H1 (cell line): ENCODE data around the gene CALY. TPM values are rescaled to one million over a fixed set of nuclear protein-coding genes. Genes with fewer than 3 reads are reported as not detected.

ENCODE experiments used
- CTCF ChIA-PET: fragments of 300-600 bp; sonication (Branson Sonifier 250); formaldehyde crosslinking; loops from one replicate; lab custom pipeline; 2021; ENCODE audit not compliant: partially characterized antibody; lab: Charles Lee
- POLR2A ChIA-PET: fragments of 300-600 bp; sonication (Branson Sonifier 250); formaldehyde crosslinking; loops from one replicate; lab custom pipeline; 2021; ENCODE audit warnings: inconsistent platforms; ENCODE audit not compliant: partially characterized antibody; lab: Charles Lee
- DNase-seq, 2 experiments: peaks; one replicate each; pipeline versions ENCODE4 v3.0.0 to v3.0.0-alpha.2; 2010 to 2022; ENCODE audit warnings: low spot score in 2 of 2, low read depth in 1 of 2, mixed read lengths in 1 of 2
- FAIRE-seq: peaks from 2 replicates; lab custom pipeline; 2011; peaks lifted over from hg19 to GRCh38; lab: Jason Lieb, UNC
- H2AFZ ChIP-seq: 2 replicates; pipeline ENCODE4 v1.8.1; 2012; ENCODE audit warnings: low read length, inconsistent platforms
- H2AK5ac ChIP-seq: 2 replicates; pipeline ENCODE4 v1.6.1; 2013; ENCODE audit warnings: low read depth, low read length
- H2BK120ac ChIP-seq: replicated peaks from 2 replicates; pipeline ENCODE3; 2013; ENCODE audit warnings: low read depth, low read length, inconsistent platforms
- H2BK12ac ChIP-seq: 2 replicates; pipeline ENCODE4 v1.6.1; 2013; ENCODE audit warnings: low read depth, low read length
- H2BK15ac ChIP-seq: 2 replicates; pipeline ENCODE4 v1.6.1; 2013; ENCODE audit warnings: low read length
- H2BK20ac ChIP-seq: 2 replicates; pipeline ENCODE4 v1.6.1; 2013; ENCODE audit warnings: low read length
- H2BK5ac ChIP-seq: 2 replicates; pipeline ENCODE4 v1.6.1; 2013; ENCODE audit warnings: low read depth, low read length
- H3K14ac ChIP-seq: 2 replicates; pipeline ENCODE4 v1.6.1; 2013; ENCODE audit warnings: inconsistent platforms; ENCODE audit not compliant: insufficient read length
- H3K18ac ChIP-seq: 2 replicates; pipeline ENCODE4 v1.6.1; 2013; ENCODE audit warnings: low read length; ENCODE audit errors: extremely low read depth
- H3K23ac ChIP-seq: 2 replicates; pipeline ENCODE4 v1.6.1; 2013; ENCODE audit warnings: inconsistent platforms; ENCODE audit not compliant: insufficient read length
- H3K23me2 ChIP-seq: 2 replicates; pipeline ENCODE4 v1.6.1; 2013; ENCODE audit warnings: low read depth, low read length
- H3K27ac ChIP-seq: 2 replicates; pipeline ENCODE4 v1.6.1; 2011; ENCODE audit warnings: low read depth, low read length, inconsistent platforms
- H3K27me3 ChIP-seq, 4 experiments: replicated peaks in 1 of 4; 1 replicate in 1 of 4; 2 replicates in 3 of 4; pipeline versions ENCODE4 v1.6.1 to v1.8.1; 2011 to 2013; ENCODE audit warnings: low read length in 3 of 4, mild to moderate bottlenecking in 3 of 4, inconsistent platforms in 2 of 4, mixed read lengths in 2 of 4, moderate library complexity in 1 of 4; ENCODE audit not compliant: control insufficient read depth in 3 of 4, insufficient read depth in 3 of 4; ENCODE audit errors: extremely low read depth in 1 of 4
- H3K36me3 ChIP-seq, 4 experiments: 2 replicates each; pipeline versions ENCODE4 v1.6.1 to v1.8.1; 2011 to 2013; ENCODE audit warnings: mild to moderate bottlenecking in 4 of 4, low read length in 3 of 4, moderate library complexity in 2 of 4, control low read depth in 1 of 4, inconsistent platforms in 1 of 4; ENCODE audit not compliant: insufficient read depth in 4 of 4, control insufficient read depth in 2 of 4
- H3K4ac ChIP-seq: replicated peaks from 2 replicates; pipeline ENCODE3; 2013; ENCODE audit warnings: low read length, low read depth, mixed read lengths, inconsistent platforms; ENCODE audit not compliant: insufficient read length
- H3K4me1 ChIP-seq, 4 experiments: replicated peaks in 1 of 4; 1 replicate in 1 of 4; 2 replicates in 3 of 4; pipeline versions ENCODE4 v1.6.1 to v1.8.1; 2011 to 2013; ENCODE audit warnings: low read length in 3 of 4, inconsistent platforms in 2 of 4, mixed read lengths in 1 of 4; ENCODE audit not compliant: insufficient read depth in 4 of 4, control insufficient read depth in 3 of 4
- H3K4me2 ChIP-seq, 2 experiments: 2 replicates each; pipeline versions ENCODE4 v1.6.1 to v1.8.1; 2011 to 2013; ENCODE audit warnings: low read depth in 2 of 2, low read length in 2 of 2, control low read depth in 1 of 2, inconsistent platforms in 1 of 2, mild to moderate bottlenecking in 1 of 2; ENCODE audit not compliant: insufficient read depth in 1 of 2
- H3K4me3 ChIP-seq, 4 experiments: fragments of 200-600, 300-600 bp in 1 of 4; sonication (generic), shearing (Covaris generic), sonication (Bioruptor Twin) in 1 of 4; 2 replicates each; pipeline versions ENCODE4 v1.5.1 to v1.8.1; 2011 to 2016; ENCODE audit warnings: low read length in 4 of 4, low read depth in 3 of 4, control low read depth in 2 of 4, inconsistent platforms in 2 of 4, mild to moderate bottlenecking in 2 of 4, mixed read lengths in 1 of 4, moderate library complexity in 1 of 4; ENCODE audit not compliant: insufficient read depth in 2 of 4; ENCODE audit errors: extremely low read depth in 1 of 4
- H3K56ac ChIP-seq: replicated peaks from 2 replicates; pipeline ENCODE3; 2013; ENCODE audit warnings: low read depth, mild to moderate bottlenecking, mixed read lengths, low read length, inconsistent platforms; ENCODE audit not compliant: insufficient read length
- H3K79me1 ChIP-seq: 2 replicates; pipeline ENCODE4 v1.6.1; 2013; ENCODE audit warnings: low read depth, low read length, control low read depth
- H3K79me2 ChIP-seq, 2 experiments: 2 replicates each; pipeline versions ENCODE4 v1.6.1 to v1.8.1; 2012 to 2013; ENCODE audit warnings: low read length in 2 of 2, mild to moderate bottlenecking in 2 of 2, inconsistent platforms in 1 of 2; ENCODE audit not compliant: insufficient read depth in 2 of 2, control insufficient read depth in 1 of 2
- H3K9ac ChIP-seq, 4 experiments: replicated peaks in 1 of 4; 1 replicate in 1 of 4; 2 replicates in 3 of 4; pipeline versions ENCODE4 v1.6.1 to v1.8.1; 2011 to 2013; ENCODE audit warnings: low read depth in 3 of 4, low read length in 3 of 4, control low read depth in 2 of 4, mild to moderate bottlenecking in 2 of 4, moderate library complexity in 2 of 4, inconsistent platforms in 1 of 4; ENCODE audit errors: extremely low read depth in 1 of 4
- H3K9me3 ChIP-seq, 2 experiments: 2 replicates each; pipeline versions ENCODE4 v1.6.1 to v1.8.1; 2012 to 2013; ENCODE audit warnings: mild to moderate bottlenecking in 2 of 2, moderate library complexity in 2 of 2, control low read depth in 1 of 2, inconsistent platforms in 1 of 2, low read depth in 1 of 2, low read length in 1 of 2, mixed read lengths in 1 of 2; ENCODE audit not compliant: insufficient read depth in 2 of 2
- H4K20me1 ChIP-seq, 2 experiments: replicated peaks in 1 of 2; 2 replicates each; pipeline versions ENCODE3 to v1.8.1; 2011 to 2013; ENCODE audit warnings: inconsistent platforms in 2 of 2, low read length in 2 of 2, mild to moderate bottlenecking in 1 of 2; ENCODE audit not compliant: insufficient read depth in 2 of 2, control insufficient read depth in 1 of 2
- H4K5ac ChIP-seq: 2 replicates; pipeline ENCODE4 v1.6.1; 2013; ENCODE audit warnings: low read length, low read depth, mixed read lengths, inconsistent platforms; ENCODE audit not compliant: insufficient read length
- H4K8ac ChIP-seq: 2 replicates; pipeline ENCODE4 v1.8.0; 2013; ENCODE audit warnings: mild to moderate bottlenecking, moderate library complexity, low read length, inconsistent platforms; ENCODE audit not compliant: insufficient read depth; ENCODE audit errors: extremely low read depth
- H4K91ac ChIP-seq: replicated peaks from 2 replicates; pipeline ENCODE3; 2013; ENCODE audit warnings: low read length, mixed read lengths, inconsistent platforms; ENCODE audit not compliant: insufficient read length
- CHD1 ChIP-seq: IDR thresholded peaks from 2 replicates; pipeline ENCODE4 v1.6.1; 2012; ENCODE audit warnings: low read depth, low read length, improper control_type of control experiment
- CREB1 ChIP-seq: IDR thresholded peaks from 2 replicates; pipeline ENCODE4 v1.6.1; 2012; ENCODE audit warnings: inconsistent platforms
- CTBP2 ChIP-seq: IDR thresholded peaks from 2 replicates; pipeline ENCODE4 v1.7.0; 2011; ENCODE audit warnings: borderline replicate concordance, mild to moderate bottlenecking, moderate library complexity, mixed read lengths, low read length; ENCODE audit not compliant: insufficient read depth, insufficient read length
- CTCF ChIP-seq, 3 experiments: IDR thresholded peaks; 1 replicate in 2 of 3; 2 replicates in 1 of 3; pipeline versions ENCODE4 v1.5.1 to v1.6.1; 2011; ENCODE audit warnings: low read length in 3 of 3, mild to moderate bottlenecking in 3 of 3, inconsistent platforms in 2 of 3, low read depth in 1 of 3, moderate library complexity in 1 of 3; ENCODE audit not compliant: insufficient read depth in 1 of 3; ENCODE audit errors: control extremely low read depth in 1 of 3
- E2F6 ChIP-seq: IDR thresholded peaks from 2 replicates; pipeline ENCODE4 v1.6.1; 2012; ENCODE audit warnings: inconsistent platforms
- EP300 ChIP-seq, 2 experiments: IDR thresholded peaks; 1 replicate in 1 of 2; 2 replicates in 1 of 2; pipeline ENCODE4 v1.6.1; 2011 to 2012; ENCODE audit warnings: low read depth in 2 of 2, low read length in 2 of 2, mild to moderate bottlenecking in 2 of 2, borderline replicate concordance in 1 of 2, inconsistent platforms in 1 of 2, moderate library complexity in 1 of 2
- KDM5A ChIP-seq: fragments of 200-600 bp; IDR thresholded peaks from 2 replicates; pipeline ENCODE4 v1.7.1; 2012; ENCODE audit warnings: mild to moderate bottlenecking, low read length, inconsistent platforms, mixed read lengths
- NRF1 ChIP-seq: IDR thresholded peaks from 2 replicates; pipeline ENCODE4 v1.6.1; 2011; ENCODE audit warnings: mild to moderate bottlenecking, low read depth, low read length, improper control_type of control experiment
- TAF7 ChIP-seq: optimal IDR thresholded peaks from 2 replicates; pipeline ENCODE3; 2011; ENCODE audit warnings: low read depth, mild to moderate bottlenecking, inconsistent platforms, low read length, moderate library complexity, borderline replicate concordance
- WGBS, 2 experiments: shearing (Covaris generic) in 1 of 2; methylation state at CpG; one replicate each; pipeline versions ENCODE4 v1.1.6 to v1.1.7; 2013 to 2015; ENCODE audit warnings: low lambda C conversion rate in 2 of 2, mixed read lengths in 2 of 2, inconsistent platforms in 1 of 2, low coverage in 1 of 2, missing lambda C conversion rate in 1 of 2; ENCODE audit not compliant: insufficient replicate concordance in 2 of 2, insufficient coverage in 1 of 2, insufficient read length in 1 of 2; ENCODE audit errors: extremely low coverage in 1 of 2, missing lambda C conversion rate in 1 of 2; 5-methylcytosine and 5-hydroxymethylcytosine counted together
- polyA plus RNA-seq, 7 experiments: library from polyadenylated mRNA; depleted of rRNA in 3 of 7; stranded (reverse) in 5 of 7; unstranded in 2 of 7; fragments of >200 nt in 5 of 7; fragments of 200-250 nt in 2 of 7; gene quantifications; 1 replicate in 5 of 7; 2 replicates in 1 of 7; 4 replicates in 1 of 7; pipeline versions ENCODE4 v1.2.1 to v1.2.3, GENCODE V29; 2011 to 2013; ENCODE audit warnings: missing spikeins in 2 of 7, mixed read lengths in 2 of 7
- total RNA-seq: library from RNA; stranded (reverse); fragmentation: NEBNext Ultra II Directional; extraction: Animal tissue kit (Norgen Biotek cat#: 25700); gene quantifications from 2 replicates; pipeline ENCODE4 v1.2.1, GENCODE V29; 2021
- TF ChIP-seq, protein P1 (sequence below): IDR thresholded peaks from 2 replicates; pipeline ENCODE4 v1.6.1; 2012; ENCODE audit warnings: inconsistent platforms

The CALY gene
- total and polyA plus RNA-seq, 2 of the 8 experiments (the other 6 are each of a cell fraction or from before 2014, with no cell fraction given) = 1.3 to 1.5 TPM

DNA sequence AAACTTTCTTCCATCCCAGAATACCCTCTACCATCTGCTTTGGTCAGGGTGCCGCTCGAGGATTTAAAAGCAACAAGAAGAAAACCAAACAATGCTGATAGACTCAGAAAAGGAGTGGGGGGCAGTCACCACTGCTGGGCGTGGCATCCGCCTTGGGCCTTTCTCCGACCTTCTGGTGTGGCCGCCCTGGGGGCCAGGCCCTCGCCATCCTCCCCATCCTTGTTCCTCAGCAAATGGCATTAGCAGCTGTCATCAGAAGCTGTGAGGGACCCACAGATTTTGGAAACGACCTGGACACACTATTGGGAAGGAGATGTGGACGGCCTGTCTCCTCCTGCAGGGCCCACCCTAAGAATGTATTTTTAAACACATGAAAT, 23.9 kb downstream of the CALY start:
- Histone ChIP-seq H2AK5ac (no peak overlapping the region), H2AFZ (no peak overlapping the region), H4K8ac (no peak overlapping the region), H3K4me1 (peaks cover 0 to 5% (median 1%) of the 10 kb centered on the region in 4 experiments; a peak in 4 of 7 replicates), H3K27ac (no peak overlapping the region), H3K79me1 (0 out of 2 replicates have a peak, but pooled peaks cover 4% of the 10 kb centered on the region), H3K4me3 (no peak overlapping the region), H3K18ac (no peak overlapping the region), H4K91ac (no peak overlapping the region), H3K9me3 (no peaks in the 10 kb centered on the region), H2BK12ac (no peak overlapping the region), H3K14ac (no peak overlapping the region), H2BK15ac (no peak overlapping the region), H2BK5ac (no peak overlapping the region), H3K56ac (no peak overlapping the region), H3K27me3 (no peaks in the 10 kb centered on the region), H3K36me3 (peaks cover 4 to 22% (median 6%) of the 10 kb centered on the region in 4 experiments; a peak in 7 of 8 replicates), H3K9ac (no peak overlapping the region), H3K23me2 (peaks cover 10% of the 10 kb centered on the region; the same call in 1 of the 2 replicates), H3K23ac (no peak overlapping the region), H2BK120ac (no peak overlapping the region), H4K20me1 (peaks cover 3 to 5% of the 10 kb centered on the region in 2 experiments), H4K5ac (no peak overlapping the region), H3K4ac (no peak overlapping the region), H3K4me2 (no peak overlapping the region), H2BK20ac (no peak overlapping the region), H3K79me2 (peaks cover 3 to 5% of the 10 kb centered on the region in 2 experiments; a peak in 3 of 4 replicates)
- 87% methylated on average over 9 of the region's 9 CpGs; no CpG with 5 or more reads in 1 of the 2 experiments for WGBS, 2 experiments
- POLR2A ChIA-PET = no interaction called here
- FAIRE-seq (no peak), DNase-seq (no peak)
- CTCF ChIA-PET = no interaction called here
- TF ChIP-seq CTCF (IDR thresholded peaks at IDR 0.05; ENCODE audit: control extremely low read depth in 1 of 3, insufficient read depth in 1 of 3, low read depth in 1 of 3, low read length in 3 of 3) (no peak), NRF1 (no peak), EP300 (IDR thresholded peaks at IDR 0.05; ENCODE audit: borderline replicate concordance in 1 of 2, low read depth in 2 of 2, low read length in 2 of 2) (no peak), CHD1 (no peak), KDM5A (no peak), TAF7 (no peak), CREB1 (no peak), CTBP2 (no peak), E2F6 (no peak)
- TF ChIP-seq, protein P1, sequence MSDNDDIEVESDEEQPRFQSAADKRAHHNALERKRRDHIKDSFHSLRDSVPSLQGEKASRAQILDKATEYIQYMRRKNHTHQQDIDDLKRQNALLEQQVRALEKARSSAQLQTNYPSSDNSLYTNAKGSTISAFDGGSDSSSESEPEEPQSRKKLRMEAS = no peak
